Measurements from ENCODE around the gene PLEKHM3. TPM values are rescaled to one million over a fixed set of nuclear protein-coding genes. Genes with fewer than 3 reads are reported as not detected.

The PLEKHM3 gene
- polyA plus RNA-seq, 1 experiment = 5.8 TPM

- Histone ChIP-seq H3K36me3 (ENCODE audit: control insufficient read depth, insufficient read depth, low read length) (no peaks in the 10 kb centered on the region), H3K27me3 (ENCODE audit: control insufficient read depth, insufficient read depth, low read length) (no peaks in the 10 kb centered on the region), H3K4me3 (ENCODE audit: low read depth, low read length) (no peak overlapping the region)
- ChIA-PET POLR2A (no interaction called here), CTCF (no interaction called here)
- TF ChIP-seq CTCF (IDR thresholded peaks at IDR 0.05; ENCODE audit: insufficient read depth, low read depth, low read length) = no peak
- DNase-seq (ENCODE audit: low read depth) = no peak
These were observed 81.0 kb downstream of the PLEKHM3 start for GRCh38 chr2:207944334-207944733.

- no peak for TF ChIP-seq CTCF (IDR thresholded peaks at IDR 0.05; ENCODE audit: insufficient read depth, low read depth, low read length)
- H3K4me3 ChIP-seq (ENCODE audit: low read depth, low read length) = no peak overlapping the region
- no peaks in the 10 kb centered on the region for H3K36me3 ChIP-seq (ENCODE audit: control insufficient read depth, insufficient read depth, low read length)
- no peaks in the 10 kb centered on the region for H3K27me3 ChIP-seq (ENCODE audit: control insufficient read depth, insufficient read depth, low read length)
- POLR2A ChIA-PET = no interaction called here
- CTCF ChIA-PET = interaction anchor here (0.7 to 1.7 kb wide), 3 partner anchors 11 to 33 kb away, joined by 3 read pairs; no protein-coding TSS in a partner anchor
- DNase-seq (ENCODE audit: low read depth) = no peak
These were observed 85.8 kb downstream of the PLEKHM3 start for GRCh38 chr2:207939342-207940108.

- Histone ChIP-seq H3K4me3 (ENCODE audit: low read depth, low read length) (no peak overlapping the region), H3K36me3 (ENCODE audit: control insufficient read depth, insufficient read depth, low read length) (no peaks in the 10 kb centered on the region), H3K27me3 (ENCODE audit: control insufficient read depth, insufficient read depth, low read length) (no peaks in the 10 kb centered on the region)
- TF ChIP-seq CTCF (IDR thresholded peaks at IDR 0.05; ENCODE audit: insufficient read depth, low read depth, low read length) = no peak
- ChIA-PET POLR2A (no interaction called here), CTCF (interaction anchor here (1.1 kb wide), 1 partner anchor 34 kb away, joined by 3 read pairs; no protein-coding TSS in a partner anchor)
- no peak for DNase-seq (ENCODE audit: low read depth)
These were observed 86.4 kb downstream of the PLEKHM3 start for GRCh38 chr2:207938886-207939285.

GRCh38 chr2:207938415-207938814, 86.9 kb downstream of the PLEKHM3 start:
- TF ChIP-seq CTCF (IDR thresholded peaks at IDR 0.05; ENCODE audit: insufficient read depth, low read depth, low read length) = no peak
- POLR2A ChIA-PET = no interaction called here
- CTCF ChIA-PET = interaction anchor here (0.7 to 1.1 kb wide), 2 partner anchors 34 to 155 kb away, joined by 3 read pairs; no protein-coding TSS in a partner anchor
- no peak overlapping the region for H3K4me3 ChIP-seq (ENCODE audit: low read depth, low read length)
- no peak for DNase-seq (ENCODE audit: low read depth)
- H3K36me3 ChIP-seq (ENCODE audit: control insufficient read depth, insufficient read depth, low read length) = no peaks in the 10 kb centered on the region
- H3K27me3 ChIP-seq (ENCODE audit: control insufficient read depth, insufficient read depth, low read length) = no peaks in the 10 kb centered on the region

GRCh38 chr2:207937823-207938222, 87.5 kb downstream of the PLEKHM3 start:
- no peaks in the 10 kb centered on the region for H3K27me3 ChIP-seq (ENCODE audit: control insufficient read depth, insufficient read depth, low read length)
- H3K4me3 ChIP-seq (ENCODE audit: low read depth, low read length) = no peak overlapping the region
- DNase-seq (ENCODE audit: low read depth) = no peak
- POLR2A ChIA-PET = no interaction called here
- TF ChIP-seq CTCF (IDR thresholded peaks at IDR 0.05; ENCODE audit: insufficient read depth, low read depth, low read length) = no peak
- CTCF ChIA-PET = interaction anchor here (0.7 to 1.1 kb wide), 2 partner anchors 35 to 154 kb away, joined by 3 read pairs; no protein-coding TSS in a partner anchor
- H3K36me3 ChIP-seq (ENCODE audit: control insufficient read depth, insufficient read depth, low read length) = no peaks in the 10 kb centered on the region
